IMR-90 (cell line): Measurements from ENCODE around the gene CTNNA2. TPM values are rescaled to one million over a fixed set of nuclear protein-coding genes. Genes with fewer than 3 reads are reported as not detected.

Experiments
- ATAC-seq: fragments of 200-7000 bp; cut with Tn5 transposase; 2 replicates; pipeline ENCODE4 v1.9.1; 2020; ENCODE audit warnings: low read depth, mild to moderate bottlenecking, moderate library complexity
- BruUV-seq: library from RNA; stranded (reverse); fragments of 400-500 nt; replicated peaks from 2 replicates; lab custom pipeline; 2021; lab: Mats Ljungman, UMichigan
- CTCF ChIA-PET: fragments of 300-600 bp; formaldehyde crosslinking; extraction: SDS; loops from one replicate; lab custom pipeline; 2021; ENCODE audit warnings: antibody characterized with exemption; lab: Yijun Ruan, JAX
- POLR2A ChIA-PET: fragments of 300-600 bp; sonication (Branson Sonifier 250); formaldehyde crosslinking; loops from one replicate; lab custom pipeline; 2022; ENCODE audit warnings: antibody characterized with exemption; ENCODE audit not compliant: unreplicated experiment; lab: Charles Lee
- DNase-seq: peaks from one replicate; pipeline ENCODE4 v3.0.0; 2013
- H2AFZ ChIP-seq: replicated peaks from 2 replicates; pipeline ENCODE3; 2013; ENCODE audit warnings: low read length, mild to moderate bottlenecking; ENCODE audit not compliant: poor library complexity
- H2AK5ac ChIP-seq: 2 replicates; pipeline ENCODE4 v1.6.1; 2013; ENCODE audit warnings: low read depth, low read length, inconsistent platforms
- H2AK9ac ChIP-seq: replicated peaks from 2 replicates; pipeline ENCODE3; 2013; ENCODE audit warnings: mild to moderate bottlenecking, low read depth, low read length, moderate library complexity; ENCODE audit not compliant: poor library complexity
- H2BK120ac ChIP-seq: 2 replicates; pipeline ENCODE4 v1.6.1; 2013; ENCODE audit warnings: low read depth, low read length, inconsistent platforms
- H2BK15ac ChIP-seq: 3 replicates; pipeline ENCODE4 v1.6.1; 2013; ENCODE audit warnings: low read depth, low read length, inconsistent platforms
- H2BK20ac ChIP-seq: 2 replicates; pipeline ENCODE4 v1.6.1; 2013; ENCODE audit warnings: low read depth, mild to moderate bottlenecking, inconsistent platforms, low read length, moderate library complexity
- H2BK5ac ChIP-seq: 2 replicates; pipeline ENCODE4 v1.6.1; 2013; ENCODE audit warnings: mild to moderate bottlenecking, low read depth, low read length, inconsistent platforms; ENCODE audit not compliant: poor library complexity, severe bottlenecking
- H3K14ac ChIP-seq: replicated peaks from 2 replicates; pipeline ENCODE4 v1.6.1; 2013; ENCODE audit warnings: low read depth, low read length, inconsistent platforms
- H3K18ac ChIP-seq: 2 replicates; pipeline ENCODE4 v1.6.1; 2013; ENCODE audit warnings: low read depth, low read length, control low read depth
- H3K23ac ChIP-seq: 2 replicates; pipeline ENCODE4 v1.6.1; 2013; ENCODE audit warnings: low read depth, low read length, inconsistent platforms
- H3K27ac ChIP-seq: 2 replicates; pipeline ENCODE4 v1.5.1; 2013; ENCODE audit warnings: mild to moderate bottlenecking, control low read depth, low read length; ENCODE audit not compliant: insufficient read depth
- H3K27me3 ChIP-seq: 2 replicates; pipeline ENCODE4 v1.6.1; 2013; ENCODE audit warnings: low read length; ENCODE audit not compliant: control insufficient read depth, insufficient read depth
- H3K36me3 ChIP-seq: 2 replicates; pipeline ENCODE4 v1.6.1; 2013; ENCODE audit warnings: low read length, mixed read lengths; ENCODE audit not compliant: control insufficient read depth, insufficient read depth
- H3K4ac ChIP-seq: 2 replicates; pipeline ENCODE4 v1.6.1; 2013; ENCODE audit warnings: low read depth, low read length, inconsistent platforms
- H3K4me1 ChIP-seq: 2 replicates; pipeline ENCODE4 v1.6.1; 2013; ENCODE audit warnings: low read length, mixed read lengths; ENCODE audit not compliant: control insufficient read depth, insufficient read depth
- H3K4me2 ChIP-seq: 2 replicates; pipeline ENCODE4 v1.6.1; 2013; ENCODE audit warnings: low read depth, mild to moderate bottlenecking, control low read depth, low read length, moderate library complexity
- H3K4me3 ChIP-seq: 2 replicates; pipeline ENCODE4 v1.5.1; 2013; ENCODE audit warnings: low read depth, mild to moderate bottlenecking, control low read depth, low read length, moderate library complexity; ENCODE audit not compliant: insufficient read depth
- H3K56ac ChIP-seq: 2 replicates; pipeline ENCODE4 v1.6.1; 2013; ENCODE audit warnings: low read length, inconsistent platforms; ENCODE audit not compliant: insufficient read depth; ENCODE audit errors: extremely low read depth
- H3K79me1 ChIP-seq, 2 experiments: 2 replicates each; pipeline ENCODE4 v1.6.1; 2013; ENCODE audit warnings: low read length in 2 of 2, inconsistent platforms in 1 of 2, low read depth in 1 of 2
- H3K9ac ChIP-seq: 2 replicates; pipeline ENCODE4 v1.6.1; 2013; ENCODE audit warnings: low read depth, low read length, control low read depth
- H3K9me1 ChIP-seq: 2 replicates; pipeline ENCODE4 v1.6.1; 2013; ENCODE audit warnings: low read length, inconsistent platforms; ENCODE audit not compliant: insufficient read depth
- H3K9me3 ChIP-seq: 2 replicates; pipeline ENCODE4 v1.6.1; 2013; ENCODE audit warnings: low read length; ENCODE audit not compliant: control insufficient read depth, insufficient read depth
- H4K20me1 ChIP-seq: 2 replicates; pipeline ENCODE4 v1.6.1; 2013; ENCODE audit warnings: low read length, inconsistent platforms; ENCODE audit not compliant: insufficient read depth
- H4K5ac ChIP-seq: 2 replicates; pipeline ENCODE4 v1.6.1; 2013; ENCODE audit warnings: mild to moderate bottlenecking, low read depth, low read length, control low read depth
- H4K8ac ChIP-seq, 2 experiments: 2 replicates each; pipeline ENCODE4 v1.6.1; 2013; ENCODE audit warnings: low read depth in 2 of 2, low read length in 2 of 2, control low read depth in 1 of 2, inconsistent platforms in 1 of 2
- H4K91ac ChIP-seq: 2 replicates; pipeline ENCODE4 v1.6.1; 2013; ENCODE audit warnings: low read depth, low read length, inconsistent platforms; ENCODE audit not compliant: insufficient read depth
- BHLHE40 ChIP-seq: fragments of 150-350 bp; IDR thresholded peaks from 2 replicates; pipeline ENCODE4 v1.6.1; 2016; ENCODE audit warnings: mild to moderate bottlenecking, low read depth, low read length
- CEBPB ChIP-seq: IDR thresholded peaks from 2 replicates; pipeline ENCODE4 v1.6.1; 2012; ENCODE audit warnings: low read depth, low read length, improper control_type of control experiment
- CHD1 ChIP-seq: IDR thresholded peaks from 2 replicates; pipeline ENCODE4 v1.6.1; 2012; ENCODE audit warnings: low read depth, low read length, improper control_type of control experiment
- FOS ChIP-seq: fragments of 150-350 bp; IDR thresholded peaks from 2 replicates; pipeline ENCODE4 v1.6.1; 2016; ENCODE audit warnings: low read depth, low read length
- MAZ ChIP-seq: IDR thresholded peaks from 2 replicates; pipeline ENCODE4 v1.6.1; 2012; ENCODE audit warnings: low read depth, mild to moderate bottlenecking, low read length, improper control_type of control experiment, moderate library complexity, borderline replicate concordance
- MXI1 ChIP-seq: IDR thresholded peaks from 2 replicates; pipeline ENCODE4 v1.6.1; 2012; ENCODE audit warnings: low read depth, mild to moderate bottlenecking, low read length, moderate library complexity, borderline replicate concordance
- NFE2L2 ChIP-seq: fragments of 150-350 bp; IDR thresholded peaks from 2 replicates; pipeline ENCODE4 v1.6.1; 2016; ENCODE audit warnings: low read depth, mild to moderate bottlenecking, low read length
- POLR2A ChIP-seq: IDR thresholded peaks from 2 replicates; pipeline ENCODE4 v1.6.1; 2012; ENCODE audit warnings: mild to moderate bottlenecking, low read depth, low read length
- RAD21 ChIP-seq: IDR thresholded peaks from 2 replicates; pipeline ENCODE4 v1.6.1; 2012; ENCODE audit warnings: low read length, improper control_type of control experiment
- RCOR1 ChIP-seq: IDR thresholded peaks from 2 replicates; pipeline ENCODE4 v1.6.1; 2012; ENCODE audit warnings: mild to moderate bottlenecking, low read length, improper control_type of control experiment; ENCODE audit not compliant: insufficient replicate concordance
- RFX5 ChIP-seq: IDR thresholded peaks from 2 replicates; pipeline ENCODE4 v1.8.0; 2012; ENCODE audit warnings: low read depth, mild to moderate bottlenecking, low read length, moderate library complexity
- SMC3 ChIP-seq: fragments of 150-350 bp; IDR thresholded peaks from 2 replicates; pipeline ENCODE4 v1.6.1; 2016; ENCODE audit warnings: low read depth, mild to moderate bottlenecking, antibody characterized with exemption, low read length, moderate library complexity
- WGBS, 2 experiments: methylation state at CpG; one replicate each; pipeline versions ENCODE4 v1.1.5 to v1.1.7; 2013; ENCODE audit warnings: missing lambda C conversion rate in 2 of 2; ENCODE audit not compliant: insufficient read length in 1 of 2; ENCODE audit errors: extremely low coverage in 2 of 2; 5-methylcytosine and 5-hydroxymethylcytosine counted together
- dilution Hi-C: fragments of 300-500 bp; cut with HindIII; formaldehyde crosslinking; loops from one replicate; pipeline ENCODE4 v1.14.3; 2018; ENCODE audit warnings: low sequenced_read_pairs; ENCODE audit not compliant: unreplicated experiment
- in situ Hi-C: fragments of 300-500 bp; cut with MboI; formaldehyde crosslinking; loops from 3 replicates; pipeline ENCODE4 v1.14.3; 2019; ENCODE audit warnings: low sequenced_read_pairs, inconsistent platforms, mixed read lengths
- intact Hi-C: fragments of 100-400 bp; cut with micrococcal nuclease; formaldehyde crosslinking; loops from 2 replicates; pipeline ENCODE4 v1.10.0; 2022
- polyA plus RNA-seq, 3 experiments: library from polyadenylated mRNA; depleted of rRNA; stranded (reverse); fragments of >200 nt; gene quantifications; 2 replicates each; pipeline ENCODE4 v1.2.3, GENCODE V29; 2012; ENCODE audit warnings: low replicate concordance in 1 of 3
- total RNA-seq: library from RNA; depleted of rRNA; stranded (reverse); fragments of >200 nt; gene quantifications from 2 replicates; pipeline ENCODE4 v1.2.3, GENCODE V29; 2012
- TF ChIP-seq, protein P1 (sequence below): fragments of 150-350 bp; IDR thresholded peaks from 2 replicates; pipeline ENCODE4 v1.6.1; 2017; ENCODE audit warnings: mild to moderate bottlenecking, antibody characterized with exemption, low read length, low read depth
- TF ChIP-seq, protein P2 (sequence below): conservative IDR thresholded peaks from 2 replicates; pipeline ENCODE4 v1.5.1; 2012; ENCODE audit warnings: mild to moderate bottlenecking, low read depth, low read length, improper control_type of control experiment
- TF ChIP-seq, protein P3 (sequence below): fragments of 150-350 bp; IDR thresholded peaks from 2 replicates; pipeline ENCODE4 v1.6.1; 2016; ENCODE audit warnings: low read depth, mild to moderate bottlenecking, low read length, moderate library complexity, borderline replicate concordance

The CTNNA2 gene
- total and polyA plus RNA-seq, 2 of the 4 experiments (the other 2 are of a cell fraction) = not detected

- dilution Hi-C loops (no loop called here), intact Hi-C loops (no loop called here)
- POLR2A ChIA-PET = no interaction called here
Observed at GRCh38 chr2:80148906-80149305, 636.1 kb downstream of the CTNNA2 start.

More at GRCh38 chr2:80148906-80149305, 636.1 kb downstream of the CTNNA2 start:
- Histone ChIP-seq H3K9me3 (no peaks in the 10 kb centered on the region), H3K4me3 (no peak overlapping the region), H3K27me3 (peaks cover 2% of the 10 kb centered on the region), H4K91ac (no peak overlapping the region), H3K18ac (no peak overlapping the region), H4K5ac (no peak overlapping the region), H3K4me1 (no peaks in the 10 kb centered on the region), H3K4ac (no peak overlapping the region), H3K36me3 (no peaks in the 10 kb centered on the region), H2BK120ac (no peak overlapping the region), H2AK9ac (no peak overlapping the region), H3K27ac (no peak overlapping the region), H2BK5ac (no peak overlapping the region), H3K56ac (no peak overlapping the region), H3K9me1 (no peaks in the 10 kb centered on the region), H2BK15ac (no peak overlapping the region), H2AK5ac (no peak overlapping the region), H2BK20ac (no peak overlapping the region), H4K20me1 (no peaks in the 10 kb centered on the region), H3K23ac (no peak overlapping the region), H3K4me2 (no peak overlapping the region), H4K8ac (no peak overlapping the region), H2AFZ (no peak overlapping the region), H3K9ac (no peak overlapping the region), H3K79me1 (no peaks in the 10 kb centered on the region), H3K14ac (no peak overlapping the region)
- no TSS peak for BruUV-seq
- no peak for DNase-seq
- WGBS, 2 experiments = no CpG with 5 or more reads among the region's 2 CpGs
- CTCF ChIA-PET = no interaction called here
- in situ Hi-C loops = no loop called here
- ATAC-seq = no peak
- TF ChIP-seq, protein P1, sequence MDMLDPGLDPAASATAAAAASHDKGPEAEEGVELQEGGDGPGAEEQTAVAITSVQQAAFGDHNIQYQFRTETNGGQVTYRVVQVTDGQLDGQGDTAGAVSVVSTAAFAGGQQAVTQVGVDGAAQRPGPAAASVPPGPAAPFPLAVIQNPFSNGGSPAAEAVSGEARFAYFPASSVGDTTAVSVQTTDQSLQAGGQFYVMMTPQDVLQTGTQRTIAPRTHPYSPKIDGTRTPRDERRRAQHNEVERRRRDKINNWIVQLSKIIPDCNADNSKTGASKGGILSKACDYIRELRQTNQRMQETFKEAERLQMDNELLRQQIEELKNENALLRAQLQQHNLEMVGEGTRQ = no peak
- TF ChIP-seq NFE2L2 (no peak), RFX5 (no peak), FOS (no peak), RAD21 (no peak), CEBPB (no peak), RCOR1 (no peak), POLR2A (no peak), BHLHE40 (no peak), SMC3 (no peak), MAZ (no peak), MXI1 (no peak), CHD1 (no peak)
- TF ChIP-seq, protein P2, sequence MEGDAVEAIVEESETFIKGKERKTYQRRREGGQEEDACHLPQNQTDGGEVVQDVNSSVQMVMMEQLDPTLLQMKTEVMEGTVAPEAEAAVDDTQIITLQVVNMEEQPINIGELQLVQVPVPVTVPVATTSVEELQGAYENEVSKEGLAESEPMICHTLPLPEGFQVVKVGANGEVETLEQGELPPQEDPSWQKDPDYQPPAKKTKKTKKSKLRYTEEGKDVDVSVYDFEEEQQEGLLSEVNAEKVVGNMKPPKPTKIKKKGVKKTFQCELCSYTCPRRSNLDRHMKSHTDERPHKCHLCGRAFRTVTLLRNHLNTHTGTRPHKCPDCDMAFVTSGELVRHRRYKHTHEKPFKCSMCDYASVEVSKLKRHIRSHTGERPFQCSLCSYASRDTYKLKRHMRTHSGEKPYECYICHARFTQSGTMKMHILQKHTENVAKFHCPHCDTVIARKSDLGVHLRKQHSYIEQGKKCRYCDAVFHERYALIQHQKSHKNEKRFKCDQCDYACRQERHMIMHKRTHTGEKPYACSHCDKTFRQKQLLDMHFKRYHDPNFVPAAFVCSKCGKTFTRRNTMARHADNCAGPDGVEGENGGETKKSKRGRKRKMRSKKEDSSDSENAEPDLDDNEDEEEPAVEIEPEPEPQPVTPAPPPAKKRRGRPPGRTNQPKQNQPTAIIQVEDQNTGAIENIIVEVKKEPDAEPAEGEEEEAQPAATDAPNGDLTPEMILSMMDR = no peak
- TF ChIP-seq, protein P3, sequence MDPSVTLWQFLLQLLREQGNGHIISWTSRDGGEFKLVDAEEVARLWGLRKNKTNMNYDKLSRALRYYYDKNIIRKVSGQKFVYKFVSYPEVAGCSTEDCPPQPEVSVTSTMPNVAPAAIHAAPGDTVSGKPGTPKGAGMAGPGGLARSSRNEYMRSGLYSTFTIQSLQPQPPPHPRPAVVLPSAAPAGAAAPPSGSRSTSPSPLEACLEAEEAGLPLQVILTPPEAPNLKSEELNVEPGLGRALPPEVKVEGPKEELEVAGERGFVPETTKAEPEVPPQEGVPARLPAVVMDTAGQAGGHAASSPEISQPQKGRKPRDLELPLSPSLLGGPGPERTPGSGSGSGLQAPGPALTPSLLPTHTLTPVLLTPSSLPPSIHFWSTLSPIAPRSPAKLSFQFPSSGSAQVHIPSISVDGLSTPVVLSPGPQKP = no peak
